Mesodermal cell (in vitro differentiated cells): ENCODE data around the gene GUCY1A1.

Experiments used
- H3K27ac ChIP-seq: 2 replicates; pipeline ENCODE4 v1.7.0; 2013; ENCODE audit warnings: mild to moderate bottlenecking, low read depth, low read length, moderate library complexity; ENCODE audit not compliant: severe bottlenecking
- H3K36me3 ChIP-seq: 2 replicates; pipeline ENCODE4 v1.7.1; 2013; ENCODE audit warnings: mild to moderate bottlenecking, low read length, moderate library complexity; ENCODE audit not compliant: control insufficient read depth, insufficient read depth
- H3K4me1 ChIP-seq: one replicate; pipeline ENCODE4 v1.7.1; 2013; ENCODE audit warnings: mild to moderate bottlenecking, low read length; ENCODE audit not compliant: insufficient read depth, control insufficient read depth, poor library complexity, severe bottlenecking
- H3K4me3 ChIP-seq: 2 replicates; pipeline ENCODE4 v1.7.0; 2013; ENCODE audit warnings: low read length, control low read depth, mild to moderate bottlenecking; ENCODE audit not compliant: insufficient read depth, poor library complexity, severe bottlenecking; ENCODE audit errors: extremely low read depth
- H3K9me3 ChIP-seq: 2 replicates; pipeline ENCODE4 v1.7.1; 2013; ENCODE audit warnings: mild to moderate bottlenecking, low read length, moderate library complexity; ENCODE audit not compliant: control insufficient read depth
- WGBS, 2 experiments: methylation state at CpG; one replicate each; pipeline ENCODE4 v1.1.5; 2013; ENCODE audit warnings: missing lambda C conversion rate in 2 of 2; ENCODE audit not compliant: insufficient coverage in 2 of 2; 5-methylcytosine and 5-hydroxymethylcytosine counted together

GUCY1A1 gene

GRCh38 chr4:155777971-155778735, 111.5 kb downstream of the GUCY1A1 start:
- Histone ChIP-seq H3K9me3 (no peaks in the 10 kb centered on the region), H3K4me3 (no peak overlapping the region), H3K4me1 (no peaks in the 10 kb centered on the region), H3K36me3 (no peaks in the 10 kb centered on the region), H3K27ac (no peak overlapping the region)
- no CpG with 5 or more reads among the region's 3 CpGs for WGBS, 2 experiments

- WGBS, 2 experiments: no CpG with 5 or more reads among the region's 1 CpG
- Histone ChIP-seq H3K9me3 (no peaks in the 10 kb centered on the region), H3K36me3 (no peaks in the 10 kb centered on the region), H3K27ac (no peak overlapping the region), H3K4me1 (no peaks in the 10 kb centered on the region), H3K4me3 (no peak overlapping the region)
These were observed 114.1 kb downstream of the GUCY1A1 start for GRCh38 chr4:155780775-155781174.

DNA sequence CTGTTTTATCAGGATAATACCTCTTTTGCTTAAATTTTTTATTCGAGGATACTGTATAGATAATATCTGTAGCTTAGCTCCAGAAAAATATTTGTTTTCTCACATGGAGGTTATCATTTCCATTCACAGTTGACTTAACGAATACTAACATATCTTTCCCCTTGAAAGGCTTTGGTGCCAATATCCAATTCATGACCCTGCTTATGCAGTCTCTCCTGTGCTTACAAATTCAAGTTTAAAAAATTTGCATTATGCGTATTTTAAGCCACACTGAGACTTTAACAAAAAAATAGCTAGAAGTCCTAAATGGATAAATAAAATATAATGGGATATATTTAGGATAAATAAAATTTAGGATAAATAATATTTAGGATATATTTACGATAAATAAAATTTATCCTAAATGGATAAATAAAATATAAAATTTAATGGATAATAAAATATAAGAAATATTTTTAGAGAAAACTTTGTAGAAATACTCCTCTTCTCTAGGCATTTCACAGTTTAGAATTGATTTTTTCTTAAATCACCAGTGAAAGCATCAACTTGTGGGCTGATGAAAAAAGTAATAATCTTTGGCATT, 114.7 kb downstream of the GUCY1A1 start:
- H3K4me1 ChIP-seq: no peaks in the 10 kb centered on the region
- H3K4me3 ChIP-seq: no peak overlapping the region
- H3K27ac ChIP-seq: no peak overlapping the region
- H3K36me3 ChIP-seq: no peaks in the 10 kb centered on the region
- no peaks in the 10 kb centered on the region for H3K9me3 ChIP-seq
- WGBS, 2 experiments: 67 to 100% methylated on average over 1 of the region's 4 CpGs
